NCI-H1417 treated with DMSO at 0.1 percent for 48 hours (cell line): Measurements from ENCODE around the gene DCXR.
"Not testable (repeated sequence)": the region's sequence is repeated elsewhere in the genome, so short reads cannot be mapped to it uniquely, and the experiment has no call there.

Experiments used
- DNase-seq: peaks from one replicate; lab custom pipeline; 2025; lab: John Stamatoyannopoulos, UW

The DCXR gene

GRCh38 chr17:82039695-82040299 lies 2.3 kb upstream of the DCXR start:
- DNase-seq = no peak

GRCh38 chr17:82038796-82039409 lies 1.4 kb upstream of the DCXR start:
- not testable (repeated sequence) for DNase-seq

GRCh38 chr17:82037889-82038195 lies 345 bp upstream of the DCXR start:
- no peak for DNase-seq

GRCh38 chr17:82036634-82037091 lies 834 bp downstream of the DCXR start:
- no peak for DNase-seq

- DNase-seq = no peak
Measured at GRCh38 chr17:82035956-82036633, 1.4 kb downstream of the DCXR start.

GRCh38 chr17:82035488-82035887 lies 2.0 kb downstream of the DCXR start:
- no peak for DNase-seq

- DNase-seq = no peak
Measured at GRCh38 chr17:82034371-82035011, 3.0 kb downstream of the DCXR start.

GRCh38 chr17:82033359-82034085 lies 4.0 kb downstream of the DCXR start:
- no peak for DNase-seq

GRCh38 chr17:82031885-82032627 lies 5.4 kb downstream of the DCXR start:
- no peak for DNase-seq

- no peak for DNase-seq
Measured at GRCh38 chr17:82031303-82031884, 6.1 kb downstream of the DCXR start, which contains the start of gene RAC3. TSS of gene RAC3 (plus strand) at chr17:82031678. CDS start at chr17:82031762, 84 bp downstream.

GRCh38 chr17:82030470-82031302 lies 6.8 kb downstream of the DCXR start:
- DNase-seq = no peak

- no peak for DNase-seq
Measured at GRCh38 chr17:82029990-82030469, 7.5 kb downstream of the DCXR start.

- no peak for DNase-seq
Measured at GRCh38 chr17:82029391-82029790, 8.1 kb downstream of the DCXR start.

GRCh38 chr17:82028966-82029365 lies 8.5 kb downstream of the DCXR start:
- no peak for DNase-seq

GRCh38 chr17:82028246-82028645 lies 9.3 kb downstream of the DCXR start:
- no peak for DNase-seq

- no peak for DNase-seq
Measured at GRCh38 chr17:82025401-82026107, 11.9 kb downstream of the DCXR start.

- DNase-seq = no peak
Measured at GRCh38 chr17:82024859-82025258, 12.6 kb downstream of the DCXR start.

- no peak for DNase-seq
Measured at GRCh38 chr17:82023447-82024241, 13.9 kb downstream of the DCXR start.
